ENCODE data around the gene CPNE4. TPM values are rescaled to one million over a fixed set of nuclear protein-coding genes. Genes with fewer than 3 reads are reported as not detected.

Gene CPNE4
- total RNA-seq, 1 experiment from 2014 or later, result 5.7 TPM

- TF ChIP-seq CTCF (conservative IDR thresholded peaks at IDR 0.05; ENCODE audit: low read depth, low read length) (no peak), EZH2 (IDR thresholded peaks at IDR 0.05; ENCODE audit: borderline replicate concordance, low read depth, low read length, poor library complexity, severe bottlenecking) (no peak)
- no peak for DNase-seq (ENCODE audit: low spot score)
- ChIA-PET POLR2A (ENCODE audit: low non-redundant PET) (no interaction called here), CTCF (no interaction called here)
- H3K9me3 ChIP-seq (ENCODE audit: low read depth, low read length, poor library complexity, severe bottlenecking), result no peaks in the 10 kb centered on the region
- intact Hi-C loops (cut with micrococcal nuclease; ENCODE audit: unreplicated experiment), result no loop called here
- no peak overlapping the region for H3K27ac ChIP-seq (ENCODE audit: low read depth, low read length, poor library complexity, severe bottlenecking)
- no peaks in the 10 kb centered on the region for H3K27me3 ChIP-seq (replicated peaks; ENCODE audit: insufficient read depth, low read depth, low read length, poor library complexity)
- H3K4me1 ChIP-seq (ENCODE audit: insufficient read depth, low read length, poor library complexity, severe bottlenecking), result no peaks in the 10 kb centered on the region
- no peak overlapping the region for H3K4me3 ChIP-seq (ENCODE audit: low read depth, low read length, poor library complexity, severe bottlenecking)
- BruUV-seq (replicated peaks), result no TSS peak
- no peaks in the 10 kb centered on the region for H3K36me3 ChIP-seq (ENCODE audit: insufficient read depth, low read length, poor library complexity, severe bottlenecking)
These were observed 317.9 kb downstream of the CPNE4 start for GRCh38 chr3:131716943-131717342.

- ChIA-PET CTCF (no interaction called here), POLR2A (ENCODE audit: low non-redundant PET) (no interaction called here)
- no peaks in the 10 kb centered on the region for H3K36me3 ChIP-seq (ENCODE audit: insufficient read depth, low read length, poor library complexity, severe bottlenecking)
- H3K27ac ChIP-seq (ENCODE audit: low read depth, low read length, poor library complexity, severe bottlenecking), result no peak overlapping the region
- no peaks in the 10 kb centered on the region for H3K9me3 ChIP-seq (ENCODE audit: low read depth, low read length, poor library complexity, severe bottlenecking)
- intact Hi-C loops (cut with micrococcal nuclease; ENCODE audit: unreplicated experiment), result no loop called here
- DNase-seq (ENCODE audit: low spot score), result peak; percentile 44
- no peaks in the 10 kb centered on the region for H3K4me1 ChIP-seq (ENCODE audit: insufficient read depth, low read length, poor library complexity, severe bottlenecking)
- BruUV-seq (replicated peaks), result no TSS peak
- H3K27me3 ChIP-seq (replicated peaks; ENCODE audit: insufficient read depth, low read depth, low read length, poor library complexity), result no peaks in the 10 kb centered on the region
- H3K4me3 ChIP-seq (ENCODE audit: low read depth, low read length, poor library complexity, severe bottlenecking), result no peak overlapping the region
- TF ChIP-seq CTCF (conservative IDR thresholded peaks at IDR 0.05; ENCODE audit: low read depth, low read length) (no peak), EZH2 (IDR thresholded peaks at IDR 0.05; ENCODE audit: borderline replicate concordance, low read depth, low read length, poor library complexity, severe bottlenecking) (no peak)
These were observed 318.8 kb downstream of the CPNE4 start for GRCh38 chr3:131716007-131716406.

- H3K4me1 ChIP-seq (ENCODE audit: insufficient read depth, low read length, poor library complexity, severe bottlenecking), result no peaks in the 10 kb centered on the region
- intact Hi-C loops (cut with micrococcal nuclease; ENCODE audit: unreplicated experiment), result no loop called here
- H3K36me3 ChIP-seq (ENCODE audit: insufficient read depth, low read length, poor library complexity, severe bottlenecking), result no peaks in the 10 kb centered on the region
- BruUV-seq (replicated peaks), result no TSS peak
- ChIA-PET CTCF (no interaction called here), POLR2A (ENCODE audit: low non-redundant PET) (interaction anchor here (0.6 kb wide), 1 partner anchor 63 kb away, joined by 3 read pairs; no protein-coding TSS in a partner anchor)
- no peaks in the 10 kb centered on the region for H3K27me3 ChIP-seq (replicated peaks; ENCODE audit: insufficient read depth, low read depth, low read length, poor library complexity)
- H3K9me3 ChIP-seq (ENCODE audit: low read depth, low read length, poor library complexity, severe bottlenecking), result no peaks in the 10 kb centered on the region
- H3K4me3 ChIP-seq (ENCODE audit: low read depth, low read length, poor library complexity, severe bottlenecking), result no peak overlapping the region
- no peak for TF ChIP-seq CTCF (conservative IDR thresholded peaks at IDR 0.05; ENCODE audit: low read depth, low read length)
- no peak for TF ChIP-seq EZH2 (IDR thresholded peaks at IDR 0.05; ENCODE audit: borderline replicate concordance, low read depth, low read length, poor library complexity, severe bottlenecking)
- DNase-seq (ENCODE audit: low spot score), result no peak
- no peak overlapping the region for H3K27ac ChIP-seq (ENCODE audit: low read depth, low read length, poor library complexity, severe bottlenecking)
These were observed 320.1 kb downstream of the CPNE4 start for GRCh38 chr3:131714585-131715220.

All from A673 (cell line).